ENCODE measurements around the gene ELP5. TPM values are rescaled to one million over a fixed set of nuclear protein-coding genes. Genes with fewer than 3 reads are reported as not detected.
A peak's percentile ranks its signal among the peaks of the same experiment; 100 is the strongest.

The ELP5 gene
- total and polyA plus RNA-seq, 2 donors (not counting 3 experiments of a cell fraction or from before 2014, with no cell fraction given) = 44.4 to 54.7 TPM

GRCh38 chr17:7242717-7243452 is 9.1 kb upstream of the ELP5 start:
- H3K9ac ChIP-seq (replicated peaks; ENCODE audit: extremely low read depth, insufficient read depth, low read length) = peak overlapping the region; percentile 92
- H3K9me1 ChIP-seq (replicated peaks; ENCODE audit: control insufficient read depth, extremely low read depth, insufficient read depth, low read length) = no peaks in the 10 kb centered on the region
- intact Hi-C loops (cut with micrococcal nuclease) = loop anchor here (1.0 to 2.0 kb wide), 2 partner anchors 38 to 53 kb away; partner anchors contain the start of gene SLC2A4
- peak; percentile 93 for TF ChIP-seq POLR2AphosphoS5 (IDR thresholded peaks at IDR 0.05; ENCODE audit: insufficient read depth, low read depth, low read length)
- TF ChIP-seq GATA2 (IDR thresholded peaks at IDR 0.05; ENCODE audit: insufficient read depth, insufficient read length, low read depth, low read length) = no peak
- no peak for TF ChIP-seq FOS (IDR thresholded peaks at IDR 0.05; ENCODE audit: borderline replicate concordance, insufficient read depth, low read length)
- TF ChIP-seq MYC (IDR thresholded peaks at IDR 0.05; ENCODE audit: low read depth, low read length) = peak; percentile 71
- peak; percentile 94 for TF ChIP-seq MAX (IDR thresholded peaks at IDR 0.05; ENCODE audit: insufficient read depth, insufficient read length)
- peak; percentile 89 for TF ChIP-seq POLR2A (IDR thresholded peaks at IDR 0.05; ENCODE audit: low read depth, low read length)
- no peak for TF ChIP-seq JUN (IDR thresholded peaks at IDR 0.05; ENCODE audit: borderline replicate concordance, insufficient read depth, insufficient read length, low read depth)
- TF ChIP-seq EZH2 (IDR thresholded peaks at IDR 0.05; ENCODE audit: borderline replicate concordance, low read depth, low read length, severe bottlenecking) = no peak
- TF ChIP-seq CTCF (IDR thresholded peaks at IDR 0.05; ENCODE audit: extremely low read depth in 1 of 2, insufficient read depth in 1 of 2, low read depth in 1 of 2, low read length in 2 of 2) = no peak
- no peaks in the 10 kb centered on the region for H4K20me1 ChIP-seq (replicated peaks; ENCODE audit: control insufficient read depth, extremely low read depth, insufficient read depth, low read length)
- POLR2A ChIA-PET = no interaction called here
- DNase-seq (ENCODE audit: low read depth, low spot score) (peak; percentile 96), FAIRE-seq (peak; percentile 76)
- peak overlapping the region; percentile 19 to 91 (median 65) for H3K4me3 ChIP-seq (replicated peaks in 1 of 3; ENCODE audit: insufficient read depth in 1 of 3, low read depth in 1 of 3, low read length in 3 of 3)
- BruUV-seq (replicated peaks) = no TSS peak
- H3K9me3 ChIP-seq (replicated peaks; ENCODE audit: control insufficient read depth, insufficient read depth, low read length) = no peaks in the 10 kb centered on the region
- H3K4me1 ChIP-seq (ENCODE audit: control insufficient read depth, extremely low read depth, insufficient read depth, low read length) = peaks cover 23% of the 10 kb centered on the region
- dilution Hi-C loops (cut with MboI; ENCODE audit: extremely low pct_ligation_motif_present, low sequenced_read_pairs) = no loop called here
- peak overlapping the region; percentile 95 for H3K27ac ChIP-seq (ENCODE audit: insufficient read depth, low read depth, low read length)
- no peaks in the 10 kb centered on the region for H3K27me3 ChIP-seq (ENCODE audit: control insufficient read depth in 2 of 2, insufficient read depth in 2 of 2, low read length in 2 of 2)
- peak overlapping the region; percentile 97 for H3K4me2 ChIP-seq (ENCODE audit: insufficient read depth, low read length)
- H3K36me3 ChIP-seq (ENCODE audit: control insufficient read depth in 2 of 2, extremely low read depth in 1 of 2, insufficient read depth in 2 of 2, low read length in 2 of 2) = peaks cover 6 to 21% of the 10 kb centered on the region in 2 experiments
- CTCF ChIA-PET = interaction anchor here (1.0 to 3.4 kb wide), 4 partner anchors 9 to 197 kb away, joined by 3 to 24 read pairs (median 12); partner anchors contain the start of genes ACADVL, CTDNEP1, DLG4 and ELP5
- H3K79me2 ChIP-seq (ENCODE audit: control insufficient read depth, insufficient read depth, low read length) = peaks cover 47% of the 10 kb centered on the region
- peak overlapping the region; percentile 96 for H2AFZ ChIP-seq (ENCODE audit: low read depth, low read length)
